Tibial artery (tissue), 4 donors: ENCODE data around the gene DIAPH1.

Source experiments
- DNase-seq, 2 donors: peaks; one replicate each; pipeline ENCODE4 v3.0.0-alpha.2; 2019
- H3K27ac ChIP-seq, 2 donors: fragments of 200-600 bp; sonication (generic) in 1 of 2; 1 replicate in 1 of 2; 2 replicates in 1 of 2; pipeline ENCODE4 v1.5.1; 2018 to 2019; ENCODE audit warnings: mild to moderate bottlenecking in 1 of 2
- H3K27me3 ChIP-seq, 2 donors: fragments of 200-600 bp; sonication (generic) in 1 of 2; one replicate each; pipeline versions ENCODE4 v1.5.1 to v1.6.0; 2016 to 2019
- H3K36me3 ChIP-seq, 3 donors: fragments of 200-600 bp; sonication (generic) in 2 of 3; one replicate each; pipeline ENCODE4 v1.5.1; 2016 to 2019; ENCODE audit warnings: mild to moderate bottlenecking in 2 of 3
- H3K4me1 ChIP-seq, 4 donors: fragments of 200-600 bp; sonication (generic) in 2 of 4; 1 replicate in 3 of 4; 2 replicates in 1 of 4; pipeline ENCODE4 v1.5.1; 2016 to 2019
- H3K4me3 ChIP-seq, 2 donors: fragments of 200-600 bp; sonication (generic) in 1 of 2; 1 replicate in 1 of 2; 2 replicates in 1 of 2; pipeline ENCODE4 v1.5.1; 2018 to 2019; ENCODE audit warnings: mild to moderate bottlenecking in 2 of 2
- H3K9me3 ChIP-seq, 3 donors: fragments of 200-600 bp; sonication (generic) in 1 of 3; one replicate each; pipeline ENCODE4 v1.5.1; 2016 to 2019
- CTCF ChIP-seq, 2 experiments: fragments of 200-600 bp in 1 of 2; fragments of 450-650 bp in 1 of 2; IDR thresholded peaks; one replicate each; pipeline ENCODE4 v1.5.1; 2017 to 2019; ENCODE audit warnings: antibody characterized with exemption in 2 of 2, mild to moderate bottlenecking in 1 of 2, moderate library complexity in 1 of 2
- intact Hi-C: fragments of 100-400 bp; cut with DNase I; formaldehyde crosslinking; loops from one replicate; pipeline ENCODE4 v1.15.0; 2023; ENCODE audit warnings: low total_unique reads

The DIAPH1 gene

GRCh38 chr5:141515946-141516671 lies 102.7 kb downstream of the DIAPH1 start:
- Histone ChIP-seq H3K9me3 (no peaks in the 10 kb centered on the region), H3K4me1 (peaks cover 0 to 46% (median 37%) of the 10 kb centered on the region in 4 donors), H3K27ac (peak overlapping the region; percentile 91 to 95), H3K36me3 (peaks cover 0 to 31% (median 18%) of the 10 kb centered on the region in 3 donors), H3K4me3 (no peak overlapping the region), H3K27me3 (no peaks in the 10 kb centered on the region)
- no peak for TF ChIP-seq CTCF (IDR thresholded peaks at IDR 0.05)
- intact Hi-C loops = loop anchor here (10.0 kb wide), 1 partner anchor 1111 kb away; the partner anchor contains the start of gene ANKHD1
- no peak for DNase-seq

GRCh38 chr5:141515141-141515540 lies 103.7 kb downstream of the DIAPH1 start:
- intact Hi-C loops = loop anchor here (10.0 kb wide), 1 partner anchor 1110 kb away; the partner anchor contains the start of gene ANKHD1
- H3K27me3 ChIP-seq = no peaks in the 10 kb centered on the region
- no peak for DNase-seq
- peaks cover 0 to 47% (median 33%) of the 10 kb centered on the region in 4 donors for H3K4me1 ChIP-seq
- no peak for TF ChIP-seq CTCF (IDR thresholded peaks at IDR 0.05)
- no peak overlapping the region for H3K4me3 ChIP-seq
- peak overlapping the region; percentile 91 to 95 for H3K27ac ChIP-seq
- peaks cover 0 to 38% (median 18%) of the 10 kb centered on the region in 3 donors for H3K36me3 ChIP-seq
- no peaks in the 10 kb centered on the region for H3K9me3 ChIP-seq

- DNase-seq = no peak
- Histone ChIP-seq H3K27ac (peak overlapping the region; percentile 91 to 95), H3K27me3 (no peaks in the 10 kb centered on the region), H3K36me3 (peaks cover 0 to 38% (median 18%) of the 10 kb centered on the region in 3 donors), H3K4me3 (peak overlapping the region; percentile 66 to 71), H3K4me1 (peaks cover 0 to 53% (median 38%) of the 10 kb centered on the region in 4 donors), H3K9me3 (no peaks in the 10 kb centered on the region)
- no peak for TF ChIP-seq CTCF (IDR thresholded peaks at IDR 0.05)
- intact Hi-C loops = loop anchor here (5.0 to 10.0 kb wide), 3 partner anchors 37 to 1110 kb away; partner anchors contain the start of genes ANKHD1 and PCDHGC3
These were observed 104.3 kb downstream of the DIAPH1 start for GRCh38 chr5:141514330-141515133.

- intact Hi-C loops = loop anchor here (5.0 to 10.0 kb wide), 3 partner anchors 36 to 1109 kb away; partner anchors contain the start of genes ANKHD1 and PCDHGC3
- Histone ChIP-seq H3K36me3 (peaks cover 0 to 32% (median 12%) of the 10 kb centered on the region in 3 donors), H3K27ac (peak overlapping the region; percentile 91 to 95), H3K4me1 (peaks cover 0 to 60% (median 43%) of the 10 kb centered on the region in 4 donors), H3K9me3 (no peaks in the 10 kb centered on the region), H3K27me3 (no peaks in the 10 kb centered on the region), H3K4me3 (peak overlapping the region; percentile 66 to 71)
- peak; percentile 87 to 95 for DNase-seq
- TF ChIP-seq CTCF (IDR thresholded peaks at IDR 0.05) = no peak
These were observed 105.0 kb downstream of the DIAPH1 start for GRCh38 chr5:141513627-141514329.
